Measurements from ENCODE around the gene ZBTB7B.

ZBTB7B gene

GRCh38 chr1:155066777-155067176 is 64.2 kb downstream of the ZBTB7B start:
- Histone ChIP-seq H3K9me3 (ENCODE audit: low read length) (no peaks in the 10 kb centered on the region), H3K27me3 (ENCODE audit: insufficient read depth, low read length) (no peaks in the 10 kb centered on the region), H2AFZ (ENCODE audit: low read length) (no peak overlapping the region), H3K4me3 (ENCODE audit: low read depth, low read length, poor library complexity, severe bottlenecking) (no peak overlapping the region), H4K20me1 (ENCODE audit: insufficient read depth, low read length) (no peaks in the 10 kb centered on the region), H3K27ac (ENCODE audit: low read depth, low read length, poor library complexity, severe bottlenecking) (no peak overlapping the region), H3K79me2 (ENCODE audit: insufficient read depth, low read length) (no peaks in the 10 kb centered on the region), H3K4me2 (ENCODE audit: low read length) (no peak overlapping the region), H3K9ac (ENCODE audit: low read length) (no peak overlapping the region), H3K9me2 (ENCODE audit: low read depth, low read length) (no peaks in the 10 kb centered on the region), H3K36me3 (ENCODE audit: insufficient read depth, low read length) (peaks cover 5% of the 10 kb centered on the region; the same call in 1 of the 2 replicates), H3K4me1 (ENCODE audit: insufficient read depth, low read length, severe bottlenecking) (peaks cover 49% of the 10 kb centered on the region), H3F3A (ENCODE audit: insufficient read depth, low read length) (no peaks in the 10 kb centered on the region)
- TF ChIP-seq CTCF (IDR thresholded peaks at IDR 0.05; ENCODE audit: low read length) (no peak), EZH2 (IDR thresholded peaks at IDR 0.05; ENCODE audit: borderline replicate concordance, low read length) (no peak)
